HG02642 (cell line): ENCODE results near the gene MC4R.
"Not testable (repeated sequence)": the region's sequence is repeated elsewhere in the genome, so short reads cannot be mapped to it uniquely, and the experiment has no call there.

Source experiments
- ATAC-seq: cut with Tn5 transposase; IDR thresholded peaks from one replicate; pipeline ENCODE4 v1.9.1; 2021; ENCODE audit warnings: mild to moderate bottlenecking; ENCODE audit not compliant: unreplicated experiment, poor library complexity

MC4R gene

GRCh38 chr18:60372596-60372995, at the start of gene MC4R:
Gene MC4R (minus strand): TSS chr18:60372775. CDS start chr18:60372349, 426 bp downstream.
- no peak for ATAC-seq

- ATAC-seq: not testable (repeated sequence)
These were observed 49.7 kb upstream of the MC4R start for GRCh38 chr18:60422306-60422705.

GRCh38 chr18:60421356-60422118, 49.0 kb upstream of the MC4R start:
- ATAC-seq: no peak

GRCh38 chr18:60417946-60418345, 45.4 kb upstream of the MC4R start:
- no peak for ATAC-seq

- peak; percentile 64 for ATAC-seq
These were observed 41.5 kb upstream of the MC4R start for GRCh38 chr18:60413944-60414547.

- no peak for ATAC-seq
These were observed 39.1 kb upstream of the MC4R start for GRCh38 chr18:60411715-60412114.

GRCh38 chr18:60406721-60407120, 34.1 kb upstream of the MC4R start:
- no peak for ATAC-seq

- no peak for ATAC-seq
These were observed 32.0 kb upstream of the MC4R start for GRCh38 chr18:60404486-60405085.

- no peak for ATAC-seq
These were observed 28.8 kb upstream of the MC4R start for GRCh38 chr18:60401346-60401745.

- ATAC-seq: no peak
These were observed 19.1 kb upstream of the MC4R start for GRCh38 chr18:60391571-60392226.

- no peak for ATAC-seq
These were observed 16.7 kb upstream of the MC4R start for GRCh38 chr18:60389314-60389713.

- ATAC-seq: no peak
These were observed 13.1 kb upstream of the MC4R start for GRCh38 chr18:60385693-60386092.

- ATAC-seq: no peak
These were observed 11.3 kb upstream of the MC4R start for GRCh38 chr18:60383893-60384292.

- ATAC-seq: no peak
These were observed 5.3 kb upstream of the MC4R start for GRCh38 chr18:60377778-60378469.

GRCh38 chr18:60372132-60372531, 443 bp downstream of the MC4R start:
- no peak for ATAC-seq

GRCh38 chr18:60358516-60358915, 14.1 kb downstream of the MC4R start:
- ATAC-seq: no peak

- ATAC-seq: no peak
These were observed 21.6 kb downstream of the MC4R start for GRCh38 chr18:60350941-60351340.

- ATAC-seq: no peak
These were observed 22.4 kb downstream of the MC4R start for GRCh38 chr18:60350150-60350549.

- no peak for ATAC-seq
These were observed 25.0 kb downstream of the MC4R start for GRCh38 chr18:60347526-60348045.

GRCh38 chr18:60339018-60339417, 33.6 kb downstream of the MC4R start:
- no peak for ATAC-seq
